NCI-H2227 treated with DMSO at 0.1 percent for 48 hours (cell line): Measurements from ENCODE around the gene ABCB10.
"Not testable (repeated sequence)": the region's sequence is repeated elsewhere in the genome, so short reads cannot be mapped to it uniquely, and the experiment has no call there.

ENCODE experiments used
- DNase-seq: peaks from one replicate; lab custom pipeline; 2025; lab: John Stamatoyannopoulos, UW

Gene ABCB10

GRCh38 chr1:229572286-229572685 lies 13.8 kb upstream of the ABCB10 start:
- DNase-seq: no peak

GRCh38 chr1:229570891-229571516 lies 12.5 kb upstream of the ABCB10 start:
- DNase-seq: no peak

- no peak for DNase-seq
Observed at GRCh38 chr1:229570305-229570704, 11.8 kb upstream of the ABCB10 start.

GRCh38 chr1:229567109-229567868 lies 8.8 kb upstream of the ABCB10 start:
- DNase-seq: no peak

GRCh38 chr1:229563701-229564100 lies 5.2 kb upstream of the ABCB10 start:
- DNase-seq: no peak

- no peak for DNase-seq
Observed at GRCh38 chr1:229563241-229563640, 4.7 kb upstream of the ABCB10 start.

GRCh38 chr1:229562686-229563085 lies 4.2 kb upstream of the ABCB10 start:
- DNase-seq: no peak

GRCh38 chr1:229561141-229561540 lies 2.6 kb upstream of the ABCB10 start:
- DNase-seq: no peak

GRCh38 chr1:229560124-229560523 lies 1.6 kb upstream of the ABCB10 start:
- DNase-seq: not testable (repeated sequence)

GRCh38 chr1:229559336-229559801 lies 862 bp upstream of the ABCB10 start:
- DNase-seq: not testable (repeated sequence)

- no peak for DNase-seq
Observed at GRCh38 chr1:229557913-229558414, 543 bp downstream of the ABCB10 start.

- DNase-seq: no peak
Observed at GRCh38 chr1:229557200-229557850, 1.2 kb downstream of the ABCB10 start.

GRCh38 chr1:229554886-229555621 lies 3.5 kb downstream of the ABCB10 start:
- DNase-seq: no peak

GRCh38 chr1:229553621-229554130 lies 4.8 kb downstream of the ABCB10 start:
- DNase-seq: no peak

GRCh38 chr1:229552732-229553131 lies 5.8 kb downstream of the ABCB10 start:
- no peak for DNase-seq

- DNase-seq: no peak
Observed at GRCh38 chr1:229550812-229551567, 7.5 kb downstream of the ABCB10 start.

- DNase-seq: no peak
Observed at GRCh38 chr1:229547542-229547941, 11.0 kb downstream of the ABCB10 start.

- DNase-seq: no peak
Observed at GRCh38 chr1:229544587-229544986, 13.9 kb downstream of the ABCB10 start.

GRCh38 chr1:229539863-229540506 lies 18.5 kb downstream of the ABCB10 start:
- DNase-seq: no peak

- DNase-seq: no peak
Observed at GRCh38 chr1:229538945-229539344, 19.6 kb downstream of the ABCB10 start.

GRCh38 chr1:229537894-229538293 lies 20.6 kb downstream of the ABCB10 start:
- DNase-seq: no peak
